HG03460 (cell line): ENCODE results near the gene PTCD2.

Experiments used
- ATAC-seq: cut with Tn5 transposase; IDR thresholded peaks from one replicate; pipeline ENCODE4 v1.9.1; 2021; ENCODE audit not compliant: unreplicated experiment

The PTCD2 gene, protein sequence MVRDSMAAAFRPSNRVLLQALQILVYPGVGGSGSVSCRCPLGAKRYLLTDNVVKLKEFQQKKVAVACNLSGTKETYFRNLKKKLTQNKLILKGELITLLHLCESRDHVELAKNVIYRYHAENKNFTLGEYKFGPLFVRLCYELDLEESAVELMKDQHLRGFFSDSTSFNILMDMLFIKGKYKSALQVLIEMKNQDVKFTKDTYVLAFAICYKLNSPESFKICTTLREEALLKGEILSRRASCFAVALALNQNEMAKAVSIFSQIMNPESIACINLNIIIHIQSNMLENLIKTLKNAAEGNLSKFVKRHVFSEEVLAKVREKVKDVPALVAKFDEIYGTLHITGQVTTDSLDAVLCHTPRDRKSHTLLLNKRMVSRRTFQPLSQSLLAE

DNA sequence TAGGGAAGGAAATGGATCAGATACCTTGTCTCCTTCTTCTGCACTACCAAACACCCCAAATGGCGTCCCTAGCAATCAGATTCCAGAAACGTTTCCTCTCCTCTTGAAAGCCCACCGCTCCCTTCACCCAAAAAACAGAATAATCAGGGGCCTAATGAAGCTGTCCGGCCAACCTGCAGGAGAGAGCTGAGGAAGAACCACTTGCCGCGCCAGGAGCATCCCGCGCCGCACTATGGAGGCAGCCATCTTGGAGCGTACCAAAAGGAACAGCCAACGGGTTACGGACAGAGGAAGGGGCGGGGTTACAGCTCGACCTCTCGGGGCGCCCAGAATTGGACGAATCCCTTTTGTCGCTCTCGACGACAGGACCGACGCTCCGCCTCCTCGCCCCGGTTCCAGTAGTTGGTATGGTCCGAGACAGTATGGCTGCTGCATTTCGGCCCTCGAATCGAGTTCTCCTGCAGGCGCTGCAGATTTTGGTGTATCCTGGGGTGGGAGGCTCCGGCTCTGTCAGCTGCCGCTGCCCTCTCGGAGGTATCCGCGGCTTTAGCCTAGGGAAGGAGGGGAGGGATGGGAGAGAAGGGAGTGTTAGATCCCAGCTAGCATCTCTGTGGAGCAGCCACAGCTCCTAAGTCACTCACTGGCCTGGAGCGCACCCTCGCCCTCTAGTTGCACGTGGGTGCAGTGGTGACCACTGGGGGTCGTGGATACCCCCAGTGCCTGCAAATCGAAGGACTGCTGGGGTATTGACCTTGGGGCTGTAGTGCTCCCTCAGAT, at the start of gene PTCD2, which contains the start of gene MRPS27:
PTCD2 (plus strand) TSS at position 398 of the 777 bp plus-strand sequence; CDS start at position 408, 10 bp downstream.
MRPS27 (minus strand) TSS at position 265 of the 777 bp plus-strand sequence; CDS start at position 246, 19 bp downstream.
- ATAC-seq: peak; percentile 99

DNA sequence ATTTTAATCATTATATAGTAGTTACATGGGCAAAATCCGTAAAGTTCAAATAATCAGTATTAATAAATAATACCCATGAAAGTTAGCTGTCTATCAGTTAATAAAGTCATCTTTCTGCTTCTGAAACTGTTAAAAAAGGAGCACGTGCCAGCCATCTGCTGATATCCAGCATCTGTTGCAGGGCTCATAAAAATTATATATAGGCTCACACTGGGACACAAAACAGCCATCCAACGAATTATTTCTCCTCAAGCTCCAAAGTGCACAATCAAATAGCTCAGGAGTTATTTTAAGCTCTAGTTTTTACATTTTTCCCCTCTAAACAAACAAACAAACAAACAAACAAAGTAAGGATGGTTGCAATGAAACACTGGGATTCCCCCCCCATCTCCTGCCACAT, 48.5 kb upstream of the PTCD2 start:
- no peak for ATAC-seq

DNA sequence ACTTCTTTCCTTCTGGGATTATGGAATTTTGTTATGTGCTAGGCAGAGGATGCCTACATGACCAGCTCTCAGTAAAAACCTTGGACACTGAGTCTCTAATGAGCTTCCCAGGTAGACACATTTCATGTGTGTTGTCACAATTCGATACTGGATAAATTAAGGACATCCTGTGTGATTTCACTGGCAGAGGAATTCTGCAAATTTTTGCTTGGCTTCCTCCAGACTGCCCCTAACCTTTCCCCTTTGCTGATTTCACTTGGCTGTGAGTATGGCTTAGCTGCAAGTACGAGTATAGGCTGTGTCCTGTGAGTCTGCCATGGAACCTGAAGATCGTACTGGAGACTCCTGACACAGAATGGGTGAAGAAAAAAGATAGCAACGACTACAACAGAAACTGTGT, 47.8 kb upstream of the PTCD2 start:
- ATAC-seq: no peak

DNA sequence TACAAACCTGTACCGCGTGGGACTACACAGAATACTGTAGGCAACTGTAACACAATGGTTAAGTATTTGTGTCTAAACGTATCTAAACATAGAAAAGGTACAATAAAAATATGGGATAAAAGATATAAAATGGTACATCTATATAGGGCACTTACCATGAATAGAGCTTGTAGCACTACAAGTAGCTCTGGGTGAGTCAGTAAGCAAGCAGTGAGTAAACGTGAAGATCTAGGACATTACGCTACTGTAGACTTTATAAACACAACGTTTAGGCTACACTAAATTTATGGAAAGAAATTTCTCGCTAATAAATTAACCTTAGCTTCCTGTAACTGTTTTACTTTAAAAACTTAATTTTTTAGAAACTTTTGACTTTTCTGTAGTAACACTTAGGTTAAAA, 46.6 kb upstream of the PTCD2 start:
- ATAC-seq: no peak

DNA sequence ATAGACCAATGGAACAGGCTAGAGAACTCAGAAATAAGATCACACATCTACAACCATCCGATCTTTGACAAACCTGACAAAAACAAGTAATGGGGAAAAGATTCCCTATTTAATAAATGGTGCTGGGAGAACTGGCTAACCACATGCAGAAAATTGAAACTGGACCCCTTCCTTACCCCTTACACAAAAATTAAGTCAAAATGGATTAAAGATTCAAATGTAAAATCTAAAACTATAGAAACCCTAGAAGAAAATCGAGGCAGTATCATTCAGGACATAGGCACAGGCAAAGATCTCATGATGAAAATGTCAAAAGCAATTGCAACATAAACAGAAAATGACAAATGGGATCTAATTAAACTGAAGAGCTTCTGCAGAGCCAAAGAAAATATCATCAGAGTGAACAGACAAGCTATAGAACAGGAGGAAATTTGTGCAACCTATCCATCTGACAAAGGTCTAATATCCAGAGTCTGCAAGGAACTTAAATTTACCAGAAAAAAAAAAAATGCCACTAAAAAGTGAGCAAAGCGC, 43.9 kb upstream of the PTCD2 start:
- no peak for ATAC-seq

DNA sequence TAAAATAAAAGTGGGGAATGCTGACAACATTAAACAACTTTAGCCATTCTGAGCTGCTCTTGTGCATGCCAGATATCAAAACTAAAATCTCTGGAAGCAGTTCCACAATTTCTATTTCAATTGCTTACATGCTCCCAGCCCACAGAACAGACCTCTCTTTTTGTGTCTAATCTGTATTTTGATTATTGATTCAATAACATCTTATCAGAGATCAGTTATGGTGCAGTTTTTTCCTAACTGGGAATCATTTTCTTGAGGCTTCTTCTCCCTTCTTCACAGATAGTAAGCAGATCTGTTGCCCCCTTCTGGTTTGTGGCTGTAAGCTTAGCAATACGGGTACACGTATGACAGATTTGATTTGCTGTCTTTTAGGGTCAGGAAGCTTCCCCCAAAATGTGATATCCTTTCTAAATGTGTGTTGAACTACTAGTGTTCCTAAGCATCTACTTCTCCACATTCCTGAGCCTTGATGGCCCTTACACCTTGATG, 39.5 kb upstream of the PTCD2 start:
- ATAC-seq: no peak

DNA sequence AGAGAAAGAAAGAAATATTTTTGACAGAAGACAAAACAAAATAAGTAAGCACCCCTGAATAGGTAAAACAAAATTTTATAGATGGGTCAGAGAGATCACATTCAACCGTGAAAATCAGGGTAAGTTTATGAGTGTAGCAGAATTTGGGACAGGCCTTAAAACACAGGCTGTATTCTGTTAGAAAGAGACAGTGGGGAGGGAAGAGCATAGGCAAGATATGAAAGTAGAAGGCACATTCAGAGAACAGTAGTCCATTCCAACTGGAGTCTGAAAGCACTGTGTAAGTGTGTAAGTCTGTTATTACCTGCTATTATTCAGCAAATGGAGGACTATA, 38.8 kb upstream of the PTCD2 start:
- ATAC-seq: no peak

DNA sequence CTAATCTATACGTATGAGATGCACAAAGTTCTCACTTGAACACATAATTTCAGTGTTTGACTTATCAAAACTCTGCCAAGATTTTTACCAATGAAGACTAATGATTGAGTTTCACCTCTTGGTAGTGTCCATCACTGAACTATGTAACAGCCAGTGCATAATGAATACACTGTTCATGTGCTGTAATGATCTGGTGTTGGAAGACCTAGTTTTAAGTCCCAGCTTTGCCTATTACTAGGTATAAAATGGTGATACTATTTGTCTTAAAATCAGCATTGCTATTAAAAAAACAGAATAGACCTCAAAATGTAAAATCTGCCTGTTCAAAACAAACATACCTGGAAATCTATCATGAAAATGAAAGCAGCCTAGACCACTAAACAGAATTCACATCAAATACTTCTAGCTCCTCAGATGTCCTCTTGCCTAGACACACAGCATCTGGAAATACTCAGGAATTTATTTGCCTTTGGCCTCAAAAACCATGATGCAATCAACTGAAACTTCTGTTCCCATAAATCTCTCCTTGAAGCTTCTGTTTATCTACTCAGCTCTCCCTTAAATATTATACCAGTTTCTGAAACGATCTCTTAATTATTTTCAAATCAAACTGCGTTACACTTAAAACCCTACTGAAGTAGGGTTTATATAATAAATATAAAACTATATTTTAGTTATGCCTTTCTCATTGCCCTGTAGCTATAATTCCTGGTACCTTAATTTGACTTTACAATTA, 38.2 kb upstream of the PTCD2 start:
- ATAC-seq: no peak

DNA sequence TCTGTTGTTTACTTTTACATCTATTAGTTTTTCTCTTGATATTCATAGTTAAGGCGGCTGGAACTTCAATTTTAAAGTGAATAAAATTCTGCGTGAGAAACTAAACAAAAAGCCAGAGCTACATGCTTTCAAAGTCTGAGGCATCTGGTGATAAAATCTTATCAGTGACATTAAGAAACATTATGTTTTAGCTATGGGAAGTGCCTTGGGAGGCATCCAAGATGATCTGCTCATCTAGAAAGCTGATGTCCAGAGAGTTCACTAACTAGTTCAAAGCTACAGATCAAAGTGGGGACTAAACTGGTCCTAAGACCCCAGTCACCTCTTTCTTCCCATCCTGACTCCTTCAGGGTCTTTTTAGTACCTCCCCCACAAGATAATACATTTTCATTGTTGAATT, 37.3 kb upstream of the PTCD2 start:
- no peak for ATAC-seq

DNA sequence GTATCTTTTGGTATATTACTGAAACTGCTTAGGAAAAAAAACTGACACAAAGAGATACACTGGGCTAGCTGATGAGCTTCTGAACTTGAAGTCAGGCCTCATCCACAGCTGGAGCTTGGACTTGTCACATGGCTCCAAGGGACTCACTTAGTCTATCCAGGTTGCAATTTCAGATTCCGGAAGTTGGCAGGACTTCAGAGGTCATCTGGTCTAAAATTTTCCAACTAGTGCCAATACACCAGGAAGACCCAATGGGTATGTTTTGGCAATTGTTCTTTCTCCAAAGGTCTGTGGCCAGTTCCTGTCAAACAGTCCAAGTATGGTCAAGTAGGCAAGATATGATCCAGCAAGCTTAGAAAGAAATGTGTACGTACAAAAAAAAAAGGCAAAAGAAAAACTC, 36.8 kb upstream of the PTCD2 start:
- no peak for ATAC-seq

DNA sequence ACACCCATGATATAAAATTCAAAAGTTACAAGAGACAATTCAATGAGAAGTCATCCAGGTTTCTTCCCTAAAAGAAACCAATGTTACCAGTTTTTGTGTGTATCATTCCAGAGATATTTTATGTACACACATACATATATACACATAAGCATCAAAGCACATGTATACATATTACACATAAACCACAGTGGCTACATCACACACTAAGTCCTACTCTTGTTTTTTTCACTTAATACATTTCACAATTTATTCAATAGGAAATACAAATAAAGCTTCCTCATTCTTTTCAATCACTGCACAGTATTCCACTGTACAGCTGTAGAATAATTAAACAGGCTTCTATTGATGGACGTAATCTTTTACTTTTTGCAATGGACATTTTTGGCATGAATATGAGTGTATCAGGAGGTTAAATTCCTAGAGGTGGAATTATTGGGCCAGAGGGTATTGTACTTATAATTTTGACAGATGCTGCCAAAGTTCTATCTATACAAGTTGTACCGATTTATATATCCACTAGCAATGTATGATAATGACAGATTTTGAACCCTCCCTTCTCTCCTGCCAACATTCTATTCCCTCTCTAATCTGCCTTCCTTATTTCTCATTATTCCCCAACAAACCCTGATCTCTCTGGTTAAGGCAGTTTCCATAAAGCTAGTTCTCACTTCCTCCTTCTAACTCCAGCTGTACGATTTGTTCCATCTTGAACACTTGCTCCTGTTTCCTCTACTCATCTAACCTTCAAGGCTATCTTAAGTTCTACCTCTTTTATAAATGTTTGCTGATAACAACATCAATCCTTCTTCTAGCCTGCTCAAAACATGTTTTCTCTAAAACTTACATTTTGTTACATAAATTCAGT, 35.4 kb upstream of the PTCD2 start:
- ATAC-seq: no peak

DNA sequence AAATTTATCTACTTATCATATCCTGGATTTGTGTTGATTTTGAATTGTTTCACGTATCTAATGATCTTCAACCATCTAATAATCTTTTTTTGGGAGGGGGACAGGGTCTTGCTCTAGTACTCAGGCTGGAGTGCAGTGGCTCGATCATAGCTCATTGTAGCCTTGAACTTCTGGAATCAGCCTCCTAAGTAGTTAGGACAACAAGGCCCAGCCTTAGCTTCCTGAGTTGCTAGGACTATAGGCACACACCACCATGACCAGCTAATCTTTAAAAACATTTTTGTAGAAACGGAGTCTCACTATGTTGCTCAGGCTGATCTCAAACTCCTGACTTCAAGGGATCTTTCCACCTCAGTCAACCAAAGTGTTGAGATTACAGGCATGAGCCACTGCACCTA, 34.8 kb upstream of the PTCD2 start:
- no peak for ATAC-seq

DNA sequence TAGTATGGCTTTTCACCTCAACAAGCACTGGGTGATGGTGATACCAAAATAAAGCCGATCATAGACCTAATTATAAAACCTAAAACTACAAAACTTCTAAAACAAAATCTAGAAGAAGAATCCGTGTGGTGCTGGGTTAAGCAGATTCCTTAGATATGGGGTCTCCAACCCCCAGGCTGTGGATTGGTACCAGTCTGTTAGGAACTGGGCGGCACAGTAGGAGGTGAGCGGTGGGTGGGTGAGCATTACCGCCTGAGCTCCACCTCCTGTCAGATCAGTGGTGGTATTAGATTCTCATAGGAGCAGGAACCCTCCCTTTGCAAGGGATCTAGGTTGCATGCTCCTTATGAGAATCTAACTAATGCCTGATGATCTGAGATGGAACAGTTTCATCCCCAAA, 33.4 kb upstream of the PTCD2 start:
- no peak for ATAC-seq

DNA sequence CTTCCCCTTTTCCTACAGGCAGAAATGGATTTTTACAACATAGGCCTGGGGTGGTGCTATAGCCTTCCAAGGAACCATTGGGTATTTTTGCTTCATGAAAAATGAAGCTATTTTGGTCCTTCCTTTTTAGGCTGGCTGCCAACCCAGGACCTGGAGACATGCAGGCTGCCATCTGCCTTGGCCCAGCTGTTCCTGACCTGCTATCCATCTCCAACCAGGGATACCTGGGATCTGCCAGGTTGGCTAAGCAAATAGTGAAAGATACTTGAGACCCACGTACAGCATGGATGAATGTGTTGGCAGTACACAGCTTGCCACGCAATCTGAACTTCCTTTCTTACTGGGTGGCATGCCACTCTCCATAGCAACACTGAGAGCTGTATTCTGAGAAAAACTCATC, 31.2 kb upstream of the PTCD2 start:
- no peak for ATAC-seq

DNA sequence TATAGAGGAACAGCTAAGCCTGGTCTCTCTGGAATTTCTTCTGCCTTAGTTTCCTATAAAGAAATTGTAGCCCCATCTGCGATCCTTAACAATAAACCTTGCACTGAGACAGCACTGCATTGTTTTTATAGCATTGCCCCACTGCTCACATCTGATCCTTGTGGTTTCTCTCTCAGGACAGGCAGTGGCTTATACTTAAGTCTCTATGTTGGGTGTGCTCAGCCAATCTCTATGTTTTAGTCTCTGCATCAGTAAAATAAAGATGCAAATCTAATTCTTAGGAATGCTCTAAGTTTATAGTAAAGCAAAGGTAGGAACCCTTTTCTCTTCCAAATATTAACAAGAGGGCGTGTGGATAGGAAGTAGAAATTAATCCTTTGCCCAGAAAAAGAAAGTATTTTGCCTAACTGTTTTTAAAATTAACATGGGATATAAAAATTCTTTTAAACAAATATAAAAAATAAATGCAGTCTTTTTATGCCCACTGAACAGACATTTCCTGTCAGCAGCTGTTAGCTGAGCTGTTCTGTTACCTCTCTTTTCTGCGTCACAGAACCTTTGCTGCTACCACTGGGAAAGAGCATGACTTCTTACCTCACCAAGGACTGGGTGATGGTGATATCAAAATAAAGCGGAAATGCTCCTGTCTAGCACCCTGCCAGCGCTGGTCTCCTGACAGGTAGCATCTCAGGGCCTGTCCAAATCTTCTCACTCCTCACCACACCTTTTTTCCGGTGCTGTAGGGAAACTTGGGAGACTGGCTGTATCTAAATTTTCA, 29.6 kb upstream of the PTCD2 start:
- ATAC-seq: no peak

DNA sequence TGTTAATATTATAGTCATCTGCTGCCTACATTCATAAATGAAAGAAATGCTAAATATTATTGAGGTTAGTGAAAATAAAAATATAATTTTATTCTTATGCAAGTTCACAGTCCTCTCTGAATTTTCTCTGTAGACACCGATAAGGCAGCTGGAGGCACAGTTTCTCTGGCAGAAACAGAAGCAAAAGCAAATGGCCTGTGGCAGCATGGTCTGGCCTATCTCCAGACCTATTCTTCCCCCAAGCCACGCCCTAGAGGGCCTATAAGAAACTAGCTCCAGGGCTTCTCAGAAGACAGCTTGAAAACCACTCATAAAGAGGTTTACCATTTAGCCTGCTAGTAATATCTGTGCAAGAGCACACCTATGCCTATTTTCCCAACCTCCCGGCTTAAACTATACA, 28.6 kb upstream of the PTCD2 start:
- no peak for ATAC-seq

DNA sequence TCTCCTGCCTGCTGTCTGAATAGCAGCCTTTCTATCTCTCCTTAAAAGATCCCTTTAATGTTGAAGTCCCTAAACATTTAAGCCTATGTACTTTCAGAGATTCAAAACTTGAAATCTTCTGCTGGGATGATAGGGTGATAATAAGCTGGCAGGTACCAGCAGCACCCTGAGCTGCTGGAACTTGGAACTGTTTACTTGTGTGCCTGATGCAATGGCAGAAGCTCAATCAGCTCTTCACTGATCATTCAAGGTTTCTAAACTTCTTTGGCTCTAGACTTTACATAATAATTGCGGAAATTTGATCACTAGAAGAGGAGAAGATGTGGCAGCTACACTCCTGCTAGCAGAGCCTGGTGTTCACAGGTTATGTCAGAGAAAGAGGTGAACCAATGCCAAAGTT, 27.8 kb upstream of the PTCD2 start:
- no peak for ATAC-seq

DNA sequence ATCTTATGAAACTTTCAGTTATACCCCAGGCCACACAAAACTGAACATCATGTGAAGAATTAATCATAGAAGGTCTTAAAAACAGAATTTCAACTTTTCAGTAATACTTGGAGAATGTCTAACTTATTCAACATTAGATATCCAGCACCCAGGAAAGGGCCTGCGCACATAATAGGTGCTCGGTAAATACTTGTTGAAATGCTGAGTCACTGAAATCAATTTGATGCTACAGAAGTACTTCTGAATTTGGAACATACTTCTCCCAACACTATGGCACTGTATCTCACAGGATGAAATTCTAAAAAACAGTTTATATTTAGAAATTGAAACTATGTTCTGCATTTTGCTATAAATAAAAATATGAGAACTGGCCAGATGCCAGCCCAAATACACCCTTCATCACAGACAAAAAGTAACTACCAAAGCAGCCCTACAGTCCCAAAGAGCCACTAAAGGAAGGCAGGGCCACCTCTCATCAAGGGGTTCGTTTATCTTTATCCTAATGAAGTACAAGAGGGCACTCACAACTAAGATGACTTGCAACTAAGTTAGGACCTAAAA, 26.6 kb upstream of the PTCD2 start:
- no peak for ATAC-seq

DNA sequence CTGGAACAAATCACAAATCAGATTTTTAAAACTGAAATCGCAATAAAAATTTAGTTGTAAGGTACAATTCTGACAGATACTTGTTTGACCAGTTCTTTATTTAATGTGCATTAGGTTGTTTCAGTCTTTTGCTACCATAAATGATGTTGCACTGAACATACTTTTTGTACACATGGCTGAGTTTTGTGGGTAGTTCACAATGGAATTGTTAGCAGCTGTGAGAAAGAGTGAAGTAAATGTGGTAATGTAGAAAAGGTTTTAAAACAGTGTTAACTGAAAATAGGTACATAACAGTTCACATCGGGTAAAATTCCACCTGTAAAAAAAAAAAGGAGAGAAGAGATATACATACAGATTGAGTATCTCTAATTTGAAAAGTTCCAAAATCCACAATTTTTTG, 25.7 kb upstream of the PTCD2 start:
- ATAC-seq: no peak
